T-helper 1 cell treated with Interleukin-12 subunit alpha and Interleukin-12 subunit beta and Interleukin-4 antibody, amounts not matched to agents 30 ng/mL and 1 ng/mL, for 36 hours (primary cell): ENCODE measurements around the gene INAFM1. TPM values are rescaled to one million over a fixed set of nuclear protein-coding genes. Genes with fewer than 3 reads are reported as not detected.

Experiments
- intact Hi-C: fragments of 100-400 bp; cut with micrococcal nuclease; formaldehyde crosslinking; loops from one replicate; pipeline ENCODE4 v1.15.1; 2024
- total RNA-seq: library from RNA; stranded (reverse); gene quantifications from 2 replicates; pipeline ENCODE4 v1.2.3, GENCODE V29; 2022

Gene INAFM1
- total RNA-seq, 1 donor from 2014 or later, result 10.3 TPM

- intact Hi-C loops, result loop anchor here (2.0 kb wide), 1 partner anchor 87 kb away; no protein-coding TSS in a partner anchor
Measured at GRCh38 chr19:47303966-47304365, 29.3 kb downstream of the INAFM1 start.

GRCh38 chr19:47305309-47305751 is 30.6 kb downstream of the INAFM1 start:
- intact Hi-C loops, result loop anchor here (2.0 kb wide), 1 partner anchor 85 kb away; no protein-coding TSS in a partner anchor

- intact Hi-C loops, result no loop called here
Measured at GRCh38 chr19:47306303-47306702, 31.6 kb downstream of the INAFM1 start.

DNA sequence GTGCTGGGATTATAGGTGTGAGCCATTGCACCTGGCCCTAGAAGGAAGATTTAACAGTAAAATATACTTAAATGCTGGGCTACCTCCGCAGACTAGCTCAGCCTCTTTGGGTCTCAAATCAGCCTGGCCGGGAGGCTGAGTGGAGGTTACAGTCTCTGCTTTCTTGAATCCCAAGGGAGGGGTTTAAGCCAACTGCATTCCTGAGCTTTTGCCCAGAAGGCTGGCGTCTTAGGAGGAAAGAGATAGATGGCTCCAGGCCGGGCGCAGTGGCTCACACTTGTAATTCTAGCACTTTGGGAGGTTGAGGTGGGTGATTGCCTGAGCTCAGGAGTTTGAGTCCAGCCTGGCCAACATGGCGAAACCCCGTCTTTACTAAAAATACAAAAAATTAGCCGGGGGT is 34.4 kb downstream of the INAFM1 start:
- intact Hi-C loops, result no loop called here

GRCh38 chr19:47309608-47310007 is 34.9 kb downstream of the INAFM1 start, which contains the start of gene C5AR1:
C5AR1 (plus strand) TSS chr19:47309861; CDS start chr19:47309896, 35 bp downstream.
- intact Hi-C loops, result no loop called here

DNA sequence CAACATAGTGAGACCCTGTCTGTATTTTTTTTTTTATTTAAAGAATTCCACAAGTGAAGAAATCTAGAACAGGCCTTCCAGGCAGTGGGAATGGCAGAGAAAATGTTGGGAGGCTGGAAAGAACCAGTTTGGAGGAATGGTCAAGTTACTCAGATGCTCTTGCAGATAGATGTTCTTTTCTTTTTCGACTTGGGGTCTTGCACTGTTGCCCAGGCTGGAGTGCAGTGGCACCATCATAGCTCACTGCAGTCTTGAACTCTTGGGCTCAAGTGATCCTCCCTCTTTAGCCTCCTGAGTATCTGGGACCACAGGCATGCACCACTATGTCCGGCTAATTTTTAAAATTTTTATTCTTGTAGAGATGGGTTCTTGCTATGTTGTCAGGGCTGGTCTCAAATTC is 35.6 kb downstream of the INAFM1 start:
- intact Hi-C loops, result no loop called here

GRCh38 chr19:47310819-47311218 is 36.1 kb downstream of the INAFM1 start:
- intact Hi-C loops, result no loop called here

DNA sequence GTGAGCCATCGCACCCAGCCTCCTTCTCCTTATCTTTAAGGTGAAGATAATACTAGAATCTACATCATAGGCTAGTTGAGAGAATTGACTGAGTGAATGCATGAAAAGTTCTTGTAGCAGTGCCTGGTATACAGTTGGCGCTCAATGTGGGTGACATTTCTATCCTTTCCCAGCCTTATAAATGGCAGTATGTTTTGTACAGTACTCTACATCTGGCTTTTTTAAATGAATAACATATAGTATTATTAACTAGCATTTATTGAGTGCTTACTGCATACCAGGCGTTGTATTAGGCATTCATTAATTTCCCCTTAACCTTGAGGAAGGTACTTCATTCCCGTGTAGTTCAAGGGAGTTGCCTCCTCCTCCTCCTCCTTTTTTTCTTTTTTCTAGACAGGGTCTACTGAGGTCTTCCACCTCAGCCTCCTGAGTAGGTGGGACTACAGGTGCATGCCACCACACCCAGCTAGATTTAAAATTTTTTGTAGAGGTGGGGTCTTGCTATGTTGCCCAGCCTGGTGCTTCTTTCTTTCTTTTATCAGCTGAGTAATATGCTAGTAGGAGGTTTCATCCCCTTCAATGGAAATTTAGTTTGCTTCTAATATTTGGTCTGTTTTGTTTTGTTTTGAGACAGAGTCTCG is 37.8 kb downstream of the INAFM1 start:
- intact Hi-C loops, result no loop called here

GRCh38 chr19:47313754-47314295 is 39.1 kb downstream of the INAFM1 start:
- intact Hi-C loops, result no loop called here

- intact Hi-C loops, result no loop called here
Measured at GRCh38 chr19:47315125-47315821, 40.6 kb downstream of the INAFM1 start.

- intact Hi-C loops, result no loop called here
Measured at GRCh38 chr19:47316513-47316912, 41.8 kb downstream of the INAFM1 start.

DNA sequence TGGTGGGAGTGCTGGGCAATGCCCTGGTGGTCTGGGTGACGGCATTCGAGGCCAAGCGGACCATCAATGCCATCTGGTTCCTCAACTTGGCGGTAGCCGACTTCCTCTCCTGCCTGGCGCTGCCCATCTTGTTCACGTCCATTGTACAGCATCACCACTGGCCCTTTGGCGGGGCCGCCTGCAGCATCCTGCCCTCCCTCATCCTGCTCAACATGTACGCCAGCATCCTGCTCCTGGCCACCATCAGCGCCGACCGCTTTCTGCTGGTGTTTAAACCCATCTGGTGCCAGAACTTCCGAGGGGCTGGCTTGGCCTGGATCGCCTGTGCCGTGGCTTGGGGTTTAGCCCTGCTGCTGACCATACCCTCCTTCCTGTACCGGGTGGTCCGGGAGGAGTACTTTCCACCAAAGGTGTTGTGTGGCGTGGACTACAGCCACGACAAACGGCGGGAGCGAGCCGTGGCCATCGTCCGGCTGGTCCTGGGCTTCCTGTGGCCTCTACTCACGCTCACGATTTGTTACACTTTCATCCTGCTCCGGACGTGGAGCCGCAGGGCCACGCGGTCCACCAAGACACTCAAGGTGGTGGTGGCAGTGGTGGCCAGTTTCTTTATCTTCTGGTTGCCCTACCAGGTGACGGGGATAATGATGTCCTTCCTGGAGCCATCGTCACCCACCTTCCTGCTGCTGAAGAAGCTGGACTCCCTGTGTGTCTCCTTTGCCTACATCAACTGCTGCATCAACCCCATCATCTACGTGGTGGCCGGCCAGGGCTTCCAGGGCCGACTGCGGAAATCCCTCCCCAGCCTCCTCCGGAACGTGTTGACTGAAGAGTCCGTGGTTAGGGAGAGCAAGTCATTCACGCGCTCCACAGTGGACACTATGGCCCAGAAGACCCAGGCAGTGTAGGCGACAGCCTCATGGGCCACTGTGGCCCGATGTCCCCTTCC is 45.5 kb downstream of the INAFM1 start:
- intact Hi-C loops, result no loop called here

- intact Hi-C loops, result no loop called here
Measured at GRCh38 chr19:47321630-47322029, 46.9 kb downstream of the INAFM1 start.

GRCh38 chr19:47322058-47322457 is 47.4 kb downstream of the INAFM1 start:
- intact Hi-C loops, result no loop called here

- intact Hi-C loops, result no loop called here
Measured at GRCh38 chr19:47323409-47323808, 48.7 kb downstream of the INAFM1 start.

- intact Hi-C loops, result no loop called here
Measured at GRCh38 chr19:47323872-47324271, 49.2 kb downstream of the INAFM1 start.

DNA sequence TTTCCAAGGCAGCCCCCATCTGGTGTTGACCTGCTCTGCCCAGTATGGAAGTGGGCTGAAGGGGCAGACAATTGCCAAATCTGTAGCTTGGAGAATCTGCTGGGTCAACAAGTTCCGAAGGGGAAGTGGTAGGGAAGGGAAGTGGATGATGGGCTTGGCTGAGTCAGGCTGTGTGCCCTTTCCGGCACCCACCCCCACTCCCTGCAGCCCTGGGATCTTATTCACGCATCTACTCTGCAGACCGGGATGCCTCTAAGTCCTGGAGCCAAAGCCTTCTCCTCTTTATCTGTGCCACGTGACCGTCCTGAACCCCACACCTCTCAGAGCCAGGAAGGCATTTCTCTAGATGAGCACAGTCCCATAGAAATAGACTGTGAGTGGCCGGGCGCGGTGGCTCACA is 49.8 kb downstream of the INAFM1 start:
- intact Hi-C loops, result no loop called here
